ENCODE results near the gene CELF5.
"Not testable (repeated sequence)": the region's sequence is repeated elsewhere in the genome, so short reads cannot be mapped to it uniquely, and the experiment has no call there.

Gene CELF5

GRCh38 chr19:3324405-3324856 lies 100.0 kb downstream of the CELF5 start:
- CTCF ChIA-PET: interaction anchor here (1.3 to 6.7 kb wide), 7 partner anchors 11 to 163 kb away, joined by 5 to 117 read pairs (median 22); partner anchors contain the start of gene SMIM44
- no peak for DNase-seq (ENCODE audit: low read depth, low spot score)
- POLR2A ChIA-PET: no interaction called here
- TF ChIP-seq CTCF (IDR thresholded peaks at IDR 0.05; ENCODE audit: insufficient read depth, low read length, missing control alignments): peak; percentile 78
- H3K4me3 ChIP-seq (ENCODE audit: low read depth, low read length): no peak overlapping the region

- POLR2A ChIA-PET: no interaction called here
- CTCF ChIA-PET: interaction anchor here (0.7 to 6.7 kb wide), 11 partner anchors 10 to 186 kb away, joined by 3 to 117 read pairs (median 5); partner anchors contain the start of gene SMIM44
- TF ChIP-seq CTCF (IDR thresholded peaks at IDR 0.05; ENCODE audit: insufficient read depth, low read length, missing control alignments): no peak
- H3K4me3 ChIP-seq (ENCODE audit: low read depth, low read length): no peak overlapping the region
- no peak for DNase-seq (ENCODE audit: low read depth, low spot score)
Observed at GRCh38 chr19:3325451-3325850, 101.0 kb downstream of the CELF5 start.

GRCh38 chr19:3328743-3329142 lies 104.3 kb downstream of the CELF5 start:
- H3K4me3 ChIP-seq (ENCODE audit: low read depth, low read length): no peak overlapping the region
- TF ChIP-seq CTCF (IDR thresholded peaks at IDR 0.05; ENCODE audit: insufficient read depth, low read length, missing control alignments): no peak
- CTCF ChIA-PET: interaction anchor here (1.4 to 6.7 kb wide), 6 partner anchors 24 to 156 kb away, joined by 5 to 117 read pairs (median 50); partner anchors contain the start of gene SMIM44
- no peak for DNase-seq (ENCODE audit: low read depth, low spot score)
- POLR2A ChIA-PET: no interaction called here

GRCh38 chr19:3330047-3330446 lies 105.6 kb downstream of the CELF5 start:
- no peak for DNase-seq (ENCODE audit: low read depth, low spot score)
- POLR2A ChIA-PET: no interaction called here
- no peak overlapping the region for H3K4me3 ChIP-seq (ENCODE audit: low read depth, low read length)
- no peak for TF ChIP-seq CTCF (IDR thresholded peaks at IDR 0.05; ENCODE audit: insufficient read depth, low read length, missing control alignments)
- CTCF ChIA-PET: interaction anchor here (1.0 to 6.7 kb wide), 3 partner anchors 100 to 154 kb away, joined by 8 to 108 read pairs (median 39); partner anchors contain the start of gene SMIM44

GRCh38 chr19:3332232-3332631 lies 107.8 kb downstream of the CELF5 start:
- POLR2A ChIA-PET; H3K4me3 ChIP-seq (ENCODE audit: low read depth, low read length); DNase-seq (ENCODE audit: low read depth, low spot score): not testable (repeated sequence)
- CTCF ChIA-PET: interaction anchor here (1.2 kb wide), 1 partner anchor 141 kb away, joined by 7 read pairs; no protein-coding TSS in a partner anchor

- ChIA-PET CTCF (interaction anchor here (1.2 to 2.6 kb wide), 4 partner anchors 136 to 152 kb away, joined by 3 to 7 read pairs (median 4); no protein-coding TSS in a partner anchor), POLR2A (no interaction called here)
- no peak for DNase-seq (ENCODE audit: low read depth, low spot score)
- TF ChIP-seq CTCF (IDR thresholded peaks at IDR 0.05; ENCODE audit: insufficient read depth, low read length, missing control alignments): no peak
- H3K4me3 ChIP-seq (ENCODE audit: low read depth, low read length): no peak overlapping the region
Observed at GRCh38 chr19:3333020-3333583, 108.6 kb downstream of the CELF5 start.
